ENCODE results near the gene BAMBI.

Gene BAMBI

GRCh38 chr10:28705472-28705871, 28.2 kb downstream of the BAMBI start:
- Histone ChIP-seq H3K27ac (ENCODE audit: low read length) (no peak overlapping the region), H4K20me1 (ENCODE audit: insufficient read depth, low read length) (no peaks in the 10 kb centered on the region), H3K4me1 (ENCODE audit: insufficient read depth, low read length) (no peaks in the 10 kb centered on the region), H3K27me3 (ENCODE audit: insufficient read depth, low read length, poor library complexity) (no peaks in the 10 kb centered on the region), H3K9me3 (ENCODE audit: insufficient read depth, low read length, severe bottlenecking) (no peaks in the 10 kb centered on the region), H3K4me2 (ENCODE audit: insufficient read depth, low read length) (no peak overlapping the region), H3K9ac (ENCODE audit: low read depth, low read length) (no peak overlapping the region), H3K36me3 (ENCODE audit: insufficient read depth, low read length) (no peaks in the 10 kb centered on the region), H3K4me3 (ENCODE audit: low read depth in 1 of 2, low read length in 2 of 2) (no peak overlapping the region), H3K79me2 (ENCODE audit: insufficient read depth, low read length) (no peaks in the 10 kb centered on the region), H2AFZ (ENCODE audit: low read depth, low read length) (no peak overlapping the region)
- DNase-seq (no peak), ATAC-seq (ENCODE audit: insufficient read depth, low read depth) (no peak)
- no peak for TF ChIP-seq CTCF (IDR thresholded peaks at IDR 0.05; ENCODE audit: borderline replicate concordance, extremely low read depth, low read length, poor library complexity, severe bottlenecking)
- TF ChIP-seq EZH2 (IDR thresholded peaks at IDR 0.05; ENCODE audit: borderline replicate concordance, low read depth, low read length, severe bottlenecking): no peak

DNA sequence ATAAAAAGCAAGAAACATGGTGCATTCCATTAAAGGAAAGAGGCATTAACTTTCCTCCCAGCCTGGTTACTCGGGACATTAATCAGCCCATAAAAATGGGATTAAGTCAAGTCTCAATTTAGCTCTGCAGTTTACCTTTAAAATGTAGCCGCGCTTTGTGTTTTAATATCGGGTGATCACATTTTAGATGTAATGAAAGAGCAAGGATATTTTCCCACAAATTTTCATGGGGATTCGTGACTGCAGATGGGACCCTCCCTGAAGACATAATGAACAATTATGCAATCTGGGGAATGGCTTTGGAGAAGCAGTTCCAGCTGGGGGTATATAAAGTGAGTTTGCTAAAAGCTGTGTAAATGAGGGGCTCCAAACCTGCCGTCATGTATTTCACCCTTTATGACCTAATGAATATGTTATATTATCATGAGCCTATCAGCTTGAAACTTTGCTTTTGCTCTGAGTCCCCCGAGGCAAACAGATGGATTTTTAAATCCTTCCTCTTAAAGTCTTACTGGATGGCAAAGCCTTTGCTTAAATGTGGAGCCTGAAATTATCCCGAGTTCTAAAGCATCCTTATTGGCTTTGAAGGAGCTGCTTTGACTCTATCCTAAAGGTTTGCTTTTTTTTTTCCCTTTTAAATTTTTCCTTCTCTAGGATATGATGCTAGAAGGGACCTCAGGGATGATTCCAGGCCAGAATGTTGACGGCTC, 31.8 kb downstream of the BAMBI start:
- TF ChIP-seq EZH2 (IDR thresholded peaks at IDR 0.05; ENCODE audit: borderline replicate concordance, low read depth, low read length, severe bottlenecking) (no peak), CTCF (IDR thresholded peaks at IDR 0.05; ENCODE audit: borderline replicate concordance, extremely low read depth, low read length, poor library complexity, severe bottlenecking) (no peak)
- H3K27ac ChIP-seq (ENCODE audit: low read length): no peak overlapping the region
- no peaks in the 10 kb centered on the region for H3K36me3 ChIP-seq (ENCODE audit: insufficient read depth, low read length)
- no peak overlapping the region for H3K4me3 ChIP-seq (ENCODE audit: low read depth in 1 of 2, low read length in 2 of 2)
- H2AFZ ChIP-seq (ENCODE audit: low read depth, low read length): no peak overlapping the region
- ATAC-seq (ENCODE audit: insufficient read depth, low read depth): no peak
- no peak for DNase-seq
- no peaks in the 10 kb centered on the region for H4K20me1 ChIP-seq (ENCODE audit: insufficient read depth, low read length)
- no peaks in the 10 kb centered on the region for H3K79me2 ChIP-seq (ENCODE audit: insufficient read depth, low read length)
- no peak overlapping the region for H3K9ac ChIP-seq (ENCODE audit: low read depth, low read length)
- H3K27me3 ChIP-seq (ENCODE audit: insufficient read depth, low read length, poor library complexity): no peaks in the 10 kb centered on the region
- no peaks in the 10 kb centered on the region for H3K4me1 ChIP-seq (ENCODE audit: insufficient read depth, low read length)
- no peaks in the 10 kb centered on the region for H3K9me3 ChIP-seq (ENCODE audit: insufficient read depth, low read length, severe bottlenecking)
- H3K4me2 ChIP-seq (ENCODE audit: insufficient read depth, low read length): no peak overlapping the region

DNA sequence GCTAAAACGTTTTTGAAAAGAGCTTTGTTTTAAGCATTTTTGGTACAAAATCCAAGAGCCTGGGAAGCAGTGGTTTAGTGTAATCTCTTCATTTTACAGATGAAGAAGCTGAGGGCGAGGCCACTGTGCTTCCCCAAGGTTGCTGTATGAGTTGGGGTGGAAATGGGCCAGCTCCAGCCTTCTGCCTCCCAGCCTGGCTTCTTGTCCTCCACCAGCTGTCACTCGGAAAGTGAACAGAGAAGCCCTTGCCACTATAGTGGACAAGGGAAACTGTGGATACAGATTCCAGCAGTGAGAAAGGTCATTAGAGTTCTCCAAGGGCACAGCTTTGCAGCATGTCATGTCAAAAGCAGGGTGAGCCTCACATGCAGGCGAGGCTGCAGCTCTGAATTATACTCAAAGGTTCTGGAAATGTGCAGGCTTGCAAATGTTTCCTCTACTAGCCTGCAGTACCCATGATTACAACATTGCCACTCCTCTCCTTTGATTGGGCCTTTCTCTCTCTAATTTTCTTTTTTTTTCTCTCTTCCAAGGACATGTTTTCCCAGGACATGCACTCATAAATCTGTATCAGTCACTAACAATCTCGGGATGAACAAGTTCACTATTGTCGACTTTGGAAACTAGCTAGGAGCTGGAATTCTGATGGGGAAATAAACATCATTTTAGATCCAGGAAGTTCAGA, 33.0 kb downstream of the BAMBI start:
- H3K27ac ChIP-seq (ENCODE audit: low read length): no peak overlapping the region
- H3K79me2 ChIP-seq (ENCODE audit: insufficient read depth, low read length): no peaks in the 10 kb centered on the region
- H4K20me1 ChIP-seq (ENCODE audit: insufficient read depth, low read length): no peaks in the 10 kb centered on the region
- no peaks in the 10 kb centered on the region for H3K36me3 ChIP-seq (ENCODE audit: insufficient read depth, low read length)
- no peak for ATAC-seq (ENCODE audit: insufficient read depth, low read depth)
- no peaks in the 10 kb centered on the region for H3K9me3 ChIP-seq (ENCODE audit: insufficient read depth, low read length, severe bottlenecking)
- no peak overlapping the region for H3K4me3 ChIP-seq (ENCODE audit: low read depth in 1 of 2, low read length in 2 of 2)
- H3K4me1 ChIP-seq (ENCODE audit: insufficient read depth, low read length): no peaks in the 10 kb centered on the region
- H3K4me2 ChIP-seq (ENCODE audit: insufficient read depth, low read length): no peak overlapping the region
- TF ChIP-seq EZH2 (IDR thresholded peaks at IDR 0.05; ENCODE audit: borderline replicate concordance, low read depth, low read length, severe bottlenecking): no peak
- TF ChIP-seq CTCF (IDR thresholded peaks at IDR 0.05; ENCODE audit: borderline replicate concordance, extremely low read depth, low read length, poor library complexity, severe bottlenecking): no peak
- no peak overlapping the region for H2AFZ ChIP-seq (ENCODE audit: low read depth, low read length)
- no peak for DNase-seq
- no peaks in the 10 kb centered on the region for H3K27me3 ChIP-seq (ENCODE audit: insufficient read depth, low read length, poor library complexity)
- no peak overlapping the region for H3K9ac ChIP-seq (ENCODE audit: low read depth, low read length)

Data from DND-41 (cell line).